SKM-1 (cell line): ENCODE measurements around the gene RGS3.

Source experiments
- DNase-seq: peaks from one replicate; lab custom pipeline; 2025; ENCODE audit not compliant: unreplicated experiment; lab: John Stamatoyannopoulos, UW

Gene RGS3

DNA sequence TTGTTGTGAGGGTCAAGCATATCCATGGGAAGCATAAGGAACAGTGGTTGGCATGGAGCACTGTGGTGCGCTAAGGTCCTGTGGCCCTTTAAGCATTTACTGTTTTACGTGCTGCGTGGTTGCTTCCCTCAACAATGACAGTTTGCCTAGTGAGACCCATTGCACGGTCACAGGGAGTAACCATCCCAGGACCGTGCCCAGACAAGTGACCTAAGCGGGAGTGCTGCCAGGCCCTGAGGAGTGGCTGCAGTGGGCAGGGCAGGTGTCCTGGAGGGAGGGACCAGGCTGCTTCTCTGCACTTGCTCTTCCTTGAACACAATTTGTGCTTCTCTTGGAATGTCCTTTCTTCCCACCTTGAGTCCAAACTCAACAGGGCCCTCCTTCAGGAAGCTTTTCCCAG lies 64.6 kb downstream of the RGS3 start:
- no peak for DNase-seq

DNA sequence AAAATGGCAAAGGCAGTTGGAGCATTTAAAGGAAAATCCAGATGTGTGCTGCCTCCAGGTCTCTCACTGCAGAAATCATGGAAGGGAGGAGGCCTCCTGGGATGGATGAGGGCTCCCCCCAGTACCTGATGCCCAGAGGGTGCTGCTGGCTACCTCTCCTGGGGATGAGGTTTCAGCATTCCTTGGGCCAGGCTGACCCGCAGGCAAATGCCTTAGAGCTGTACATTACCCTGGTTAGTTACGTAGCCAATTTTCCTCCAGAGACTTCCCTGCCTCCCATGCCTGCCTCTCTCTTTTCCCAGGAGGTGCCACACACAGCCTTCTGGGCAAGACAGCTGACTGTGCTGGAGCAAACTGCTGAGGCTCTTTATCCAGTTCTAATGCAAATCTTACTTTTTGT lies 65.3 kb downstream of the RGS3 start:
- no peak for DNase-seq

DNA sequence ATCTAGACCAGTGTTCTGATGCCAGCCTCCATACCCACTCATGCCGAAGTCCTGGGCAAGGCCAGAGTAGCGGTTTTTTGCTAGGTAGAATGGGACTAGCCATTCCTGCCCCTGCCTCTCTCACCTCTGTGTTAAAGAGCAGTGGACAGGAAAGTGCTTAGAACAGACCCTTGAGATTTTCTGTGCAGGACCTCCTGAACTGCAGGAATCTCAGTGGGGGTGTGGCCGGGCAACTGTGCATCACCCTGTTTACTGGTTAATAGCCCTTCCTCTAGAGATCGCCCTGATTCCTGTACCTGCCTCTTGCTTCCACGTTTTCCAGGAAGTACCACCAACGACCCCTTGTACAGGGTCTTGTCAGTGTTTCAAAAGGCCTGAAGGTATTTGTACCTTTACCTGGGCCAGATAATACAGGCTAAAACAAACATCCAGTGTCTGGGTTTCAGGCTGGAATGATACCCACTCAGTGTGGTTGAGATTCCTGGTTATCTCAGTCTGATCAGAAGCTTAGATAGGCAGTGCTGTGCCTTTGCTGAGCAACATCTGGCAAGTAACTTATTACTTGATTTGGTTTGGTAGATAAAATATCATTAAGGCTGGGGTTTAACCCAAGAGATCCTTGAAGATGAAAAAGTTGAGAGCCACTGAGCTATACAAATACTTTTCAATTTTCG lies 65.9 kb downstream of the RGS3 start:
- DNase-seq: no peak

DNA sequence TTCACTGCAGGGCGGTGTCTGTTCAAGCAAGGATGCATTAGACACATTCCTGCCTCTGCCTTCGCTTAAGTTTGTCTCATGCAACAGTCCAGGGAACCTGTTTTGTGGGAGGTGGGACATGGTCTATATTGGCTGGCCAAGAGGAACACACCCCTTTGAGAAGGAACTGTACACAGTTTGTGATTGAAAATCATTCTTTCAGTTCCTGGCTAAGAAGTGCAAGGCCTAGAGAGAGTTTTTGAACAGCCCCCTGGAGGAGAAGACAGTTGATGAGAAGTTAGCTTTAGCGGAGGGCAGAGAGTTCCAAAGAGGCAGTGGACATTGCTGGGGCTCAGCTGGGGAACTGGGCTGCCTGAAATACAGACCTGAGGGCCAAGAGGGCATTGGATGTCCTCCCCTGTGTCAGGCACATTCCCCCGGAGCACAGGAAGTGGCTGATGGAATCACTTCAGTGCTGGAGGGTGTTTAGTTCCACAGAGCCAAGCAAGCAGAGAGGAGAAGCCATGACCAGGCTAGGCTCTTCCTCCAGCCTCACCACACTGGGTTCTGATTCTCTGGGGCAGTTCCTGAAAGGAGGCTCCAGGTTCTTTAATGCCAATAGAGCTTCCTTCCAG lies 66.6 kb downstream of the RGS3 start:
- DNase-seq: no peak

DNA sequence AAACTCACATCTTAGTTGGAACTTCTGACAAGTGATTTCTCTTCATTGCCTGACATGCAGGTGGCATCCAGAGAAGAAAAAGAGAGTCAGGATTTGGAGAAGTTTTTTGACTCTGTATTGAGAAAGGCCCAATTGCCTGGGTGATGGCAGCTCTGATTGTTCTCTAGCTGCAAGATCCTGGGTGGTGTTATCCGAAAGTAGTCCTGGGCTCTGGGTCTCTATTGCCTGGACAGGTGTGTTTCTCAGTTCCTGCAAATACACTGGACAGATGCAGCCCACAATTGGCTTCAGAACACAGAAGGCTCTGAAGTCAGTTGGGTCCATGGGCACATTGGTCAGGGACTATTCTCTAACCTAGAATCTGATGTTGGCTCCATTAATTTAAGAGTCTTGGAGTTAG lies 67.4 kb downstream of the RGS3 start:
- DNase-seq: no peak

DNA sequence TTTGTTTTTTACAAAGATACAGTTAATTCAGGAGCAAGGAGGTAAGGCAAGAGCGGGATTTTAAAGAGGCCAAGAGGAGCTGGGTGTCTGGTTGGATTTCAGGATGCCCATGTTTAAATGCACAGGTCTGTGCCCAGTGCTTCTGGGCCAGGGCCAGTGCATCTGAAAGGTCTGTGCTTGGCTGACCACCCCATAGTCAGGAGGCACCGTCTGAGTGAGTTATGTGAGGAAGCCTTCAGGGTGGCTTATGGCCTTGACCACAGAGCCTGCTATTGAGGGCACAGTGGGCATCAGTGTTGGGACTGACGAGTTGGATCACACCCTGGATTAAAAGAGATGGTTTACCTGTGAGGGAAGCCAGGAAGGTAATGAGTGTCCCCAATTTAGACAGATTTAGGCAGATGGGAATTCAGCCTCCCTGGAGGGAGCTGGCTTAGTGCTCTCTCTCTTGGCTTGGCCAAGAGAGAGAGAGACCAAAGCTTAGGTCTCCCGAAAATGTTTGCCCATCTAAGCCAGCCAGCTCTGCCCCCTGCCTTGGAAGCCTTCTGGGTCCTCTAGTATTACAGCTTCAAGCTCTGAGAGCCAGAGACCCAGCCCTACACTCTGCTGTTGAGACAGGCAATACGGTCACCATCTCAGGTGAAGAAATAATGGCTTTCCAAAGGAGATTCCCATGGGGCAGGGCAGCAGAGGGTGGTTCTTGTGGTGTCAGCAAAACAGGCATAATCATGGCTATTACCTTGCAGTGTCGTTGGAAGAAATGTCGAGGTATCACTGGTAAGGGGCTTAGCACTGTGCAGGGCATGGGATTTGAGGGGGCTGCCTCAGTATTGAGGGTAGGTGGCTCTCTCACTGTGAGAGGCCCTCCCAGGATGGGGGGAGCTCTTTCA lies 68.6 kb downstream of the RGS3 start:
- no peak for DNase-seq

DNA sequence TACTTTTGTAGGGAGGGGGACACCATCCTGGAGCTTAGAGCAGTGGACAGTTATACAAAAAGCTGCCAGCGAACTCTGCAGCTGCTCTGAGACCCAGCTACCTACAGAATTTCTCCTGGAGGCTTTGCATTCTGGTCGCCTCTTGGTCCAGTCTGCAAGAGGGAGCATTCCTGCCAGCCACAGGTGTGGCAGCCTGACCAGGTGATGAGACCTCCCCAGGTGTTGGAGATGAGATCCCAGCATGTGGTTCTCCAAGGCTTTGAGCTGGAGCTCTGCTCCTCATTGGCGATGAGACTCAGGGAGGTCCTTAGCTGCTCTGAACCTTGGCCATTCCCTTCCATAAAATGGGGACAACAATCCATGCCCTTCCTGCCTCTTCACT lies 69.3 kb downstream of the RGS3 start:
- no peak for DNase-seq

DNA sequence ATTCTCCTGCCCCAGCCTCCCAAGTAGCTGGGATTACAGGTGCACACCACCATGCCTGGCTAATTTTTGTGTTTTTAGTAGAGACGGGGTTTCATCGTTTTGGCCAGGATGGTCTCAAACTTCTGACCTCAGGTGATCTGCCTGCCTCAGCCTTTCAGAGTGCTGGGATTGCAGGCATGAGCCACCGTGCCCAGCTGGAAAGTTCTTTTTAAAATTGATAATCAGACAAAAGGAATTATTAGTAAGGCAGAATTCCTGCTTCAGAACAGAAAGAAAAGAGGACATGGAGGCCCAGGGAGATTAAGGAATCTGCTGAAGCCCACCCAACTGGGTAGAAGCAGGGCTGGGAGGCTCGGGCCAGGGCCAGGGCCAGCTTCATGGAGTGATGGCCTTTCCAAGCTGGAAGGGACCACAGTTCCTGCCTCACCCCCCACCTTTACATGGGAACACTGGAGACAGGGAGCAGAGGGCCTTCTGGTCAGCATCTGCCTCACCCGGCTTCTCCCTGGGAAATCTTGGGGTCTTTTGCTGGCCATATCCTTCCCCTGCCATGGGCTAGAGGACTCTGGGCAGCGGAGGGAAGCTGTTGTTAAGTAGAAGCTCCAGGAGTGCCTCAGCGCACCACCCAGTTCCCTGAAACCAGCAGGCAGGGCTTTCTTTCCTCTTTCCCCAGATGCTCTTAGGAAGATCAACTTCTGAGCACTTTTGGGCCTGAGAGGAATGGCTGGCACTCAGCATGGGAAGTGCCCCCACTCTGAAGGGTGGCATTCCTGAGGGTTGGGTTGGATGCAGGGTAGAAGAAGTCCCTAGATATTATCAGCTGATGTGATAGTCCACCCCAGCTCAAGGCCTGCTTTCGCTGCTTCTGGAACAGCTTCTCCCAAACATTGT lies 70.1 kb downstream of the RGS3 start:
- DNase-seq: no peak

DNA sequence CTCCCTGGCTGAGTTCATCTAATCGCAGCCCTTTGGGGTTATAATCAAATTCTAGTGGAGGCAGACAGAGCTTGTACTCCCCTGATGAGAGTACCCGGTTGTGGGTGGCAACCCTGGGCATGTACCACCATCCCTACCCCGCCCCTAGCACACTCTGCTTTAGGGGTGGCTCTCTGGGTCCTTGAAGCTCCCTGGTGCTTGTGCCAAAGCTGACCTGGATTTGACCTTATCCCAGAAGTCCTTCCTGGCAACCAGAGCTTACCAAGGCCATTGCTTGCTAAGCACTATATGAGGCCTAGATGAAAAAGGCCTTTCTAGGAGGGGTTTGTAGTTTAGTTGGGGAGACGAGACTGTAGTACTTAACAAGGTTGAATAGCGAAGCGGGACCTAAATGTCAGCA lies 72.2 kb downstream of the RGS3 start:
- no peak for DNase-seq

DNA sequence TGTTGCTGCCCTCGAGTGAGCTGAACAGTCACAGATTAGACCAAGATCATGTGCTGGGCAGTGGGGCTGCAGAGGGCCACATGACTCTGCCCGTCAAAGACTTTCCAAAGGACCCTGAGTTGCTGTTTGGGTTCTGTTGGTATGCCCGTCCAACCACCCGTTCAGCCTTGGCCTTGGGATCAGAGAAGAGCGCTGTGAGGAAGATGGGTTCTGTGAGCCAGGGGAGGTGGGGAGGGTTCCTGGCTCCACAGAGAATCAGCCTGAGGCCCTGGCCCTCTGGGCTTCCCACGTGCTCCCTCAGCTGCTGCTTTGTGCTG lies 72.6 kb downstream of the RGS3 start:
- DNase-seq: no peak

DNA sequence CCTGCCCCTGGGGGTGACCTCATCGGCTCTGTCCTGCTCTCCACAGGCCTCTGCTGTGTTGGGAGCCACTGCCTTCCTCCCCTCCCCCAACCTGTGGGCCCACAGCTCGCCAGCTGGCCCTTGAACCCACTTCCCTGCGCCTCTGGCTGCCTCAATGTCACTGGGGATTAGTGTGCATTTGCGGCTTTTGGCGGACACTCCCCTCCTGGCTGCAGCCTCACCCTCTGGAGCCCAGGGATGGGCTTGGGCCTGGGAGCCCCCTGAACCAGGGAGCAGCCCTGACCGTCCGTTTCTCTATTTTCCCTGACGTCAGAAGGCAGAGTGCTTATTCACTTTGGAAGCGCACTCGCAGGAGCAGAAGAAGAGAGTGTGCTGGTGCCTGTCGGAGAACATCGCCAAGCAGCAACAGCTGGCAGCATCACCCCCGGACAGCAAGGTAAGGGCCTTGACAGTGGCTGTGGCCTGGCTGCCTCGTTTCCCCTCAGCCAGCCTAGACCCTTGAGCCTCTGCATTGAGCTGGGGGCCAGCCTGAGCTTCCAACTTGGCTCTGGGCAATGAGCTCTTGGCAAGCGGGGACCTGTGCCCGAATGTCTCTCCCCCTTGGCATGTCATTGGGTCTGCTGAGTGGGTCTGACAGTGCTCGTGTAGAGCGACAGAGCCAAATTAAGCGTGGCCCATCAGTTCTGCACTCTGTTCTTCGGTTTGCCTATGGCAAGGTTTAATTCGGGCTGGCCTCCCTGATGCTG lies 73.1 kb downstream of the RGS3 start:
- no peak for DNase-seq

DNA sequence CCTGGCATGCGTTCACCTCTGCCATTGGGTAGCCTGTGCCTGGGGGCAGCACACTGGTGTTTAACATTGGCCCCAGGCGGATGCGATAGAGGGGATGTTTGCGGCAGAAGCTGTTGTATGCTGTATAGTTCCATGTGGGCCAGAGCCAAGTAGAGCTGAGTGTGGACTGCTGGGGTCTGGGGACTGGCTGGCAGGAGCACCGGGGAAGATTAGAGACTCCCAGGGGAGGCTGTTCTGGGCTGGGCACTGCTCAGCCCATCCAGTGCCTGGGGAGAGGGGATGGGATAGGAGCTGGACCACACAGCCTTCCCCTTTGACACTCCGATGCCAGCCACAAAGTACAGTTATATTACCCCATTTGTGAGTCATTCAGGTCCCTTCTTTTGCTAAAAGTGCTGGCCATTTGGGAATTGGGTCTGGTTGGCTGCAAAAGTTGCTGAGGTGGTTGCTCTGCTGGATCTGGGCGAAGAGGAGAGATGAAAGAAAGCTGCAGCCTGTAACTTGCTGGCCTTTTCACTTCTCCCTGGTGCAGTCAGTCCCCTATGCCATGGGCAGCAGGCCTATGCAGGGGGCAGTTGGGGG lies 73.8 kb downstream of the RGS3 start:
- DNase-seq: no peak

DNA sequence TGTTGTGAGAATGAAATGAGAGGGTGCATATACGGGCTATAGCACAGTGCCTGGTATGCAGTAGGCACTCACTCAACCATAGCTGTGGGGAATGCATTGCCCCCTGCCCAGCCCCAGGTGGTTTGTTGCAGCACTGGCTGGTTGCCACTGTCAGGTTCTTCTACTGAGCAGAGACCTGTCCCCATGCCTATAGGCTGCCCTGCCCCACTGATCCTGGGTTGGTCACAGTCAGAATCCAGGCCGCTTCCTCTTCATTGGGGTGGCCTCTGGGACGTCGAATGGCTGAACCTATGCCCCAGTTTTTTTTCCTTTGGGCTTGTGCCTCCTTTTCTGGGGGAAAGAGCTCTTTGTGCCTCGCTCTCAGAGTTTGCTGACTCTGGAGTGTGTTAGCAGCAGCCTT lies 74.6 kb downstream of the RGS3 start:
- no peak for DNase-seq

DNA sequence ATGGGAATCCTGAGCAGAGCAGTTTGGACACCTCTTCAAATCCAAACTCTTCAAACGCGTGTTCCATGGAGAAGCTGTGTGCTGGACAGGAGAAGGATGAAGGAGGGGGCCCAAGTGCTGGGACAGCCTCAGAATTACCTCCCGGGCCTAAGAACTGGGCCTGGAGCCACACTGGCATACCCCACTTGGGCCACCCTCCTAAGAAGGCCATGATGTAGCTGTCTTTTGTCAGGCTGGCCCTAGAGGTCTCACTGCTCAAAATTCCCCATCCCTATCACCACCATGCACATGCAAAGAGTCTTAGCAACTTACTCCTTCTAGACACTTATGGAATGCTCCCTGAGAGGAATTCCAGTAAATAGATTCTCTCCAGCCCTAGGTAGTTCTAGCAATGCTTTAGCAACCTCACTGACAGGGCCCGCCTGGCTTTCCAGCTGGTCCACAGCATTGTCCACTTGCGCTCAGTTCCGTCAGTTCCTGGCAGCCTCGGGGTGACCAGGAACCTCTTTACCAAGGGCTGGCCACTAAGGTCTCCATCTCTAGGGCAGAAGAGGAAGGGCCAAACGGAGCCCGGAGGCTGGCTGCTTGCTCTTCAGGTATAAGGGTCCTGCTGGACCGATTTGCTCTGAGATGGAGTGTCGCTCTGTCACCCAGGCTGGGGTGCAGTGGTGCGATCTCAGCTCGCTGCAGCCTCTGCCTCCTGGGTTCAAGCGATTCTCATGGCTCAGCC lies 75.3 kb downstream of the RGS3 start:
- DNase-seq: no peak

DNA sequence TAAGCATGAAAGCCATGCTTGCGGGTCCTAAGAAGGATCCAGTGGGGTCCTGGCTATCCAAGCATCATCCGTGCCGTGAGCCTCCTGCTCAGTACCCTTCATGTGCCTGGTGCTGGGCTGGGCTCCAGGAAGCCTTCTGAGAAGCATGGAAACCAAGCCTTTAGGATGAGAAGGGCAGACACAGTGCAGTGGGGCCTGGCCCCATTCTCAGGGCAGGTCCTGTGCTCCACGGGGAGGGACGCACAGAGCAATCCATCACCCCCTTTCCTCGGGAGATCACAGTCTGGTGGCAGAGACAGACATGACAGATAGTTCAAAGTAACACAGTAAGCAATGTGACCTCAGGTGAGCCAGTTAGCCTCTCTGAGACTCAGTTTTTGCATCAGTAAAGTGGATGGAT lies 76.9 kb downstream of the RGS3 start:
- no peak for DNase-seq

DNA sequence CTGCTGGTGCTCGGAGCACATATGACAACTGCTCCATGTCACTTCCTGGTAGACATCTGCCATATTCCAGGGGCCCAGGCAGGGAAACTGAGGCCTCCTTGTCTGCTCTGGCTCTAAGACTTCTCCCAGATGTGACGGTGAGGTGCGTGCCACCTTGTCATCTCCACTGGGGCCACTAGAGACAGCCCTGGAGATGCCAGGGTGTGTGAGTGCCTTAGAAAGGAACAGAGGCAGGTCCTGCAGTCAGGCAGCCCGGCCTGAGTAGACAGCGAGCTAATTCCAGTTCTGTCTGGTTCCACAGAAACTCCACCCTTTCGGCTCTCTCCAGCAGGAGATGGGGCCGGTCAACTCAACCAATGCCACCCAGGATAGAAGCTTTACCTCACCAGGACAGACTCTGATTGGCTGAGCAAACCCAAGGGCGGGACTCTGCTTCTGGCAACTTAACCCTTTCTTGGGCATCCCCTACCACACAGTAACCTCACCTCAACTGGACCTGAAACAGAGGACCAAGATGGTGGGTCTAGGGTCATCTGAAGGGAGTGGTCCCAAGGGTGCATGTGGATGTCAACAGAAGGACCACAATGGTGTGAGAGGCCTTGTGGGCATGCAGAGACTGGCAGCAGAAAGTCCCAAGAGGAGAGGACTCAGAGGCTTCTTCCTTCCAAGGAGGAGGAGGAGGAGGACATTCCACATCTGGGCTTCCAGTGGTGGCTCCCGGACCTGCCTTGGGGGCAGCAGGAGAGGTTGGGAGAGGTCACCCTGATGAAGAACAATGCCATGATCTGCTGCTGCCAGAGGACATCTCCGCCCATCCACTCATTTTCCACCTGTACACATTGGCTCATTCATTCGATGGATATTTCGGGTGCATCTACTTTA lies 77.7 kb downstream of the RGS3 start:
- DNase-seq: no peak

DNA sequence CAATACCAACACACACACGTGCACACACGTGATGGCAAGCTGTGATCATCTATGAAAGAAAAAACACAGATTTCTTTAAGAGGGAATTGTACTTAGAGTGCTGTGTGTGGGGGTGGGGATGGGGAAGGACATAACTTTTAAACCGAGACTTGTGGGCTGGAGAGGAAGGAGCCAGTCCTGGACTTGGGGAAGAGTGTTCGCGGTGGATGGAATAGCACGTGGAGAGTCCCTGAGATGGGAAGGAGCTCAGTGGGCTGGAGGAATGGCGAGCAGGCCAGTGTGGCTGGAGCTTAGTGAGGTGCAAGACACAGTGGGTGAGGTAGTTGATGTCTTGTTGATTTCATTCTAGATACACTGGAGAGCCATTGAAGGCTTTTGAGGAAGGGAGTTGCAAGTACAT lies 78.5 kb downstream of the RGS3 start:
- DNase-seq: no peak

DNA sequence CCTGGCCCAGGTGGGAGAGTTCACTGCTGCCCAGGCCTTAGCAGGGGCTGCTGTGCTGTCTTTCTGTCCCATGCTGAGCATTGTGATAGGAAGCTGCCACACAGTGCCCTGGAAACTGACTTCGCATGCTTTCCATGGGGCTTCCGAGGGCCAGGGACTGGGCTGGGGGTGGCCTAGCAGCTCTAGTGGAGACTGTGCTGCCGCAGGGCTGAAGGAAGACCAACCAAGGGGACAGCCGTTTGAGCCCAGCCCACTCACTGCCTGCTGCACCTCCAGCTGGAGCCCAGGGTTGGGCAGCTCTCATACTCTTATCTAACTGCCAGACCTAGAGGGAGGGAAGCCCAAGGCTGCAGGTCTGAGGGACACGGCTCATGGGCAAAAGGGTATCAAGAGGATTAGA lies 79.2 kb downstream of the RGS3 start:
- DNase-seq: no peak
